ENCODE data around the gene KIAA0825. TPM values are rescaled to one million over a fixed set of nuclear protein-coding genes. Genes with fewer than 3 reads are reported as not detected.

KIAA0825 gene
- total RNA-seq, 1 donor from 2014 or later = 1.5 TPM

DNA sequence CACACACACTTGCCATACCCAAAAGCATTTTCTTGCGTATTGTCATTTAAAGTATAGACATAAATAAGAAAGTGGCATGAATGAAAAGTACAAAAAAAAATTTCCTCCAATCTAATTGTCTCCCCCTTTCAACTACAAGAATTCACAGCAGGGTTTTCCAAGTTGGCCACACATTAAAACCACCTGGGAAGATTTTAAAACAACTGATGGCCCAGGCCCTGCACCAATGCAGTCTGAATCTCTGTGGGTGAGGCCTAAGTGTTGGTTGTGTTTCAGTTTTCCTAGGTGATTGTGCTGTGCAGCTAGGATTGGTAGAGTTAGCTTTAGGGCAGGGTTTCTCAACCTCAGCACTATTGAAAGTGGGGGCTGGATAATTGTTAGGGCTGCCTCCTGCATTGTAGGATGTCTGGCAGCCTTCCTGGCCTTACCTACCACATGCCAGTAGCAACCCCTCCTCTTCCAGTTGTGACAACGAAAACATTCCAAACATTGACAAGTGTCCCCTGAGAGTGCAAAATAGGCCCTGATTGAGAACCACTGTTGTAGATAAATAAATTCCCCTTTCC lies 337.1 kb downstream of the KIAA0825 start:
- intact Hi-C loops (cut with DNase I) = no loop called here

DNA sequence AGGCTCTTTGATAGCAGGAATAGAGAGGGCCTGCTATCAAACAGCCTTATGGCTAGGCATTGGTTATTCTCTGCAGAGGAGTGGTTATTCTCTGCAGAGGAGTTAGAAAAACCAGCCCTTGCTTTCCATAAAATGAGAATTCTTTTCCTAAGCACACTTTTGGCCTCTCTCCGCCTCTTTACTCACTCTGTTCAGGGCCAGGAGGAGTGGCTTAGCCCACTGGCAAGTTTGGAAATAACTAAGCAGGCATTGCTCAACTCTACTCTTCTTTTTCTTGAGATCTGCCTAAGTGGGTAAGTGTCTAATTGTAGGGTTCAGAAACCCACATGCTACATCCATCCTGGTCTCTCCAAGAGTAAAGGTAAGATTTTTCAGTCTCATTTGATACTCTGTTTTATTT lies 341.7 kb downstream of the KIAA0825 start:
- DNase-seq (no peak), ATAC-seq (ENCODE audit: poor library complexity) (no peak)
- intact Hi-C loops (cut with DNase I) = no loop called here

More for the DNA sequence above, 337.1 kb downstream of the KIAA0825 start:
- DNase-seq = no peak
- no peak for ATAC-seq (ENCODE audit: poor library complexity)

DNA sequence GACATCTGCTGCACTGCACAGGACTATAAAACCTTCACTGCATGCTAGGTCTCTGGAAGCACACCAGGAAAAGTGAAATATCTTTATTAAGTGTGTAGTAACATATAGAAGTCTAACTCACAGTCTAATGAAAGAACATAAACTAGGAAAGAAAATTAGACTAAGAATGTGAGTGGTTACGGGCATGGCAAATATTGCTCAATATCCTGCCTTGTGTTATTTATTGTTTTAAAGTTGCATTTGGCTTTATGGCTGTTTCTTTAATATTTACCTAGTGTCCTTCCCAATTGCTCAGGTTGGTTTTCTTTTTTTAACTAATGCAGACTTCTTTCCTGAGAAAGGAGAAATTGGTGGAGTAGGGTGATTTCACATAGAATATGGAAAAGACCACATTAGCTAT lies 342.4 kb downstream of the KIAA0825 start:
- intact Hi-C loops (cut with DNase I) = no loop called here
- DNase-seq = no peak
- no peak for ATAC-seq (ENCODE audit: poor library complexity)

DNA sequence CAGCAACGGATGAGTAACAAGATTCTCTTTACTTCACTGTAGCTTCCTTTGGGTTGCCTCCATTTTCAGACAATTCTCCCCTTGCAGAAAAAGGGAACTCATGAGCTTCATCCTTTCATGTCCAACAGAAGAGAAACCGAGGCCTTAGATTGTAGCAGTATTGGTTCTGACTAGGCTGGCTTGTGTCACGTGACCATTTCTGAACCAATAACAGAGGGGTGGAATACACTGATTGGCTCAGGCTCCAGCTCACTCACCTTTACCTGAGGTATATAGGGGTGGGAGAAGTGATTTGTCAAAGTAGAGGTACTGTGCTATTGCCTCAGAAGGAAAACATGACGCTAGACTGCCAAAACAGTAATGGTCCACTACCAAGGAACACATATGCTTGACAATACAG lies 343.7 kb downstream of the KIAA0825 start:
- intact Hi-C loops (cut with DNase I) = no loop called here
- DNase-seq (no peak), ATAC-seq (ENCODE audit: poor library complexity) (no peak)

GRCh38 chr5:94268226-94268625 lies 350.2 kb downstream of the KIAA0825 start:
- DNase-seq (no peak), ATAC-seq (ENCODE audit: poor library complexity) (no peak)
- intact Hi-C loops (cut with DNase I) = no loop called here

DNA sequence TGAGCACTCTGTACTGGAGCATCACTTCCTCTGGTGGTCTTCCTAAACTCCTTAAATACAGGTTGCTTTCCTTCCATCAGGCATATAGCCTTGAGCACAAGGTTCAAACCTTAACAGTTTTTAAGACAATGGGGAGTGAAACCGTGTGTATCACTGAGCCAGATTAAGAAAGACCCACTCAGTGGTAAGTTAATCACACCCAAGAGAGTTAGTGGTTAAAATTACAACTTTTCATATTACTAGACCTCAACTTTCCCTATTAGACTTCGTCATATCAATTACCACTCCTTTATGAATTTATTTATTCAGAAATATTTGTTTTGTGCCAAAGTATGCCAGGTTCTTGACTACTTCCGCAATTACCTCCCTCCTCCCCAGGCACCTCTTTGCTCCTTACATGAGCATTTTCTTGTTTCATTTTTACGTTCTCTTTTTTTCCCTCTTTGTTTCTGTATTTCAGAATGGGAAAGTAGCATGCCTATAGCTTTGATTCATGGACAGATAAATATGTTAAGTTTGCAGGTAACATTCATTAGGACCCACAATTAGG lies 351.0 kb downstream of the KIAA0825 start:
- no peak for ATAC-seq (ENCODE audit: poor library complexity)
- intact Hi-C loops (cut with DNase I) = no loop called here
- DNase-seq = no peak

- DNase-seq (no peak), ATAC-seq (ENCODE audit: poor library complexity) (no peak)
- intact Hi-C loops (cut with DNase I) = no loop called here
These were observed 352.2 kb downstream of the KIAA0825 start for GRCh38 chr5:94266170-94266569.

DNA sequence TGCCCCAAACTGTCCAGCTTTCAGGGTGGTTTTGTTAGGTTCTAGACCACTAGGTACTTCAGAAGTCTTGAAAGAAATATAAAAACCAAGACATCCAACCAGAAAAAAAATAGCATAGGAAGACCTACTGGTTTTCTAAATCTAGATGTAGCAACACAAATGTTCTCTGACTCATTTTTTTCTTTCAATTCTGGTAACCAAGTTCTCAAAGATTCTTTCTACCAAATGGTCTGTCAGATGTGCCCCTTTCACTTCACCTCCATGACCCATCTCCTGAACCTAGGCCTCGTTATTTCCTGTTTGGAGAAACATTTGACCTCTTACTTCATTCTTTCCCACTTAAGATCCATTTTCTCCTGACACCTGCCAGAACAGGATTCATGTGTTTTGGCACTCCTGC lies 355.3 kb downstream of the KIAA0825 start:
- ATAC-seq (ENCODE audit: poor library complexity) (no peak), DNase-seq (no peak)
- intact Hi-C loops (cut with DNase I) = no loop called here

- DNase-seq = no peak
- ATAC-seq (ENCODE audit: poor library complexity) = no peak
- intact Hi-C loops (cut with DNase I) = no loop called here
These were observed 358.3 kb downstream of the KIAA0825 start for GRCh38 chr5:94260096-94260495.

- ATAC-seq (ENCODE audit: poor library complexity) (no peak), DNase-seq (no peak)
- intact Hi-C loops (cut with DNase I) = no loop called here
These were observed 364.2 kb downstream of the KIAA0825 start for GRCh38 chr5:94254214-94254613.

DNA sequence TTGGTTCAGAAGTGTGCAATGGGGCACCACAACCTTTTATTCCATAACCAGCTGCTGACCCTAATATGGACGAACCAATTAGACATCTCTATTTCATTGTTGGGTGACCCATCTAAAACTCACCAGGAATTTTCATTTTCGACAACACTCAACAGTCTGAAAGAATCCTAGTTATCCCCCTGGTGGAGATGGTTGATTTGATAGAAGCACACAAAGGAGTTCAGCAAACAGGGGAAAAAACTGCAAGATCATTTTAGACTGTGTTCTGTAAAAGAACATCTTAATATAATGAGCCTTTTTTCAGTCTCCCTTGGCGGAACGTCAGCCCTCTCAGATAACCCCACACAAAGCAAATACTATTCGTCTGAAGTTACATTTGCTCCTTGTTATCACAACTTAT lies 367.4 kb downstream of the KIAA0825 start:
- ATAC-seq (ENCODE audit: poor library complexity) = no peak
- intact Hi-C loops (cut with DNase I) = no loop called here
- DNase-seq = no peak

- intact Hi-C loops (cut with DNase I) = no loop called here
- DNase-seq = no peak
- no peak for ATAC-seq (ENCODE audit: poor library complexity)
These were observed 369.0 kb downstream of the KIAA0825 start for GRCh38 chr5:94249430-94249829.

- intact Hi-C loops (cut with DNase I) = no loop called here
These were observed 370.1 kb downstream of the KIAA0825 start for GRCh38 chr5:94248175-94248875.

DNA sequence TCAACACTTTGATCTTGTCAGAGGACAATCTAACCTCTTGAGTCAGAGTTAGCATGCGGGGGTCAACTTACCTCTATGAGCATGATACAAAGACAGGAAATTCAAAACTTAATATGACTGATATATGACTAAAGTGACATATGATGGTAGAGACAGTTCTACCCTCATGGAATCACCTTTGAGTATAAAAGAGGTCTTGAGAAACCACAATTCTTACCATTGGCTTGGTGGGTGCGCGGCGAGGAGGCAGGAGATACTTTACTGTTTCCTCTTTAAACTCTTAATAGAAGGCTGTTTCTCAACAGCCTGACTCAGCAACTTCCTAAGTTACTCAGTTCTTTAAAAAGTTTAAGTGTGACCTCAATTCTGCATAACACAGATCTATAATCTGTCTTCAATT lies 372.8 kb downstream of the KIAA0825 start:
- DNase-seq (peak; percentile 34), ATAC-seq (ENCODE audit: poor library complexity) (no peak)
- intact Hi-C loops (cut with DNase I) = no loop called here

More at GRCh38 chr5:94248175-94248875, 370.1 kb downstream of the KIAA0825 start:
- DNase-seq (no peak), ATAC-seq (ENCODE audit: poor library complexity) (no peak)

- ATAC-seq (ENCODE audit: poor library complexity) (no peak), DNase-seq (no peak)
- intact Hi-C loops (cut with DNase I) = no loop called here
These were observed 373.5 kb downstream of the KIAA0825 start for GRCh38 chr5:94244921-94245320.

GRCh38 chr5:94243612-94244011 lies 374.8 kb downstream of the KIAA0825 start:
- ATAC-seq (ENCODE audit: poor library complexity) = no peak
- no peak for DNase-seq
- intact Hi-C loops (cut with DNase I) = no loop called here

DNA sequence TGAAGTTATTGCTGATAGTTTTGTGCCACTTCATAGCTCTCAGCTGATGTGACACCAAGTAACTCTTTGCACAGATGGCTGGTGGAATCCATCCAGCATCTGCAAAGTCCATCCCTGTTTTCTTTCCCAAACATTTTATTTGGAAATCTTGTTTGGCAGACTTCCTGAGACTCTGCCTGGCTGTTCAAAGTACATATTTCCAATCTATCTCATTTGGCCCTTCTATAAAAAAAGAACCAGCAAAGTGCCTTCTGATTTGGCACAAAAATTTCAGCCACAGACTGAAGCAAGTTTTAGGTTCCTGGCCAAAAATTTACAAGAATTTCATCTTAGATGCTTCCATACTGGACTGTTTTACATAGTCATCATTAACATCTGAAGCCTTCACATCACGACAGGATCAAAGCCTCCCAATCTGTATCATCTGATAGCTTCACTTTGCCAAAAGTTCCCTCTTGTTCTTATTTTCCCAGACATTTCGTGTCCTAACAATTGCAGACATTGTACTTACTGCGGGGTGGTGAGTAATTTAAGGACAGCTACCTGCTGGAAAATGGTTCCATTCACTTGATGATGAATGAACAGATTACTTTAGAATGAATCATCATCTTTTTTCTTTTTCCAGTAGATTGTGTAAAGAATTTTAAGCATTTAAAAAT lies 377.3 kb downstream of the KIAA0825 start:
- ATAC-seq (ENCODE audit: poor library complexity) (peak; percentile 55), DNase-seq (no peak)
- intact Hi-C loops (cut with DNase I) = no loop called here

- ATAC-seq (ENCODE audit: poor library complexity) = no peak
- intact Hi-C loops (cut with DNase I) = no loop called here
- DNase-seq = no peak
These were observed 377.8 kb downstream of the KIAA0825 start for GRCh38 chr5:94240596-94240992.

DNA sequence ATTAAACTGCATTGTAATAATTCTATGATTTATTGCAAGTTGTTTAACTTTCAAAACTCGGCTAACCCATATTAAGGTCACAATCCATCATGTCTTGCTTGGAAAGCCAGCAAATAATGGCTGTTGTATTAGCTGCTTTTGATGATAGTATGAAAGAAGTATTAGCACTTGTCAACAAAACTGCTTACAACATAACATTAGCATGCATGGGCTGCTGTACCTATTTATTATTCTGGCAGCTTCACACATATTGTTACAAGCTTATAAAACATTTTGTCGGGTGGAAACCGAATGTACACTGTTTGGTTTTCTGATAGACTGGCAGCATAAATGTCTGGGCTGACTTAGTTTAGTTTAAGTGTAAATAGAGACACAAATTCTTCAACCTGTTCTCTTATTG lies 378.3 kb downstream of the KIAA0825 start:
- ATAC-seq (ENCODE audit: poor library complexity) = no peak
- DNase-seq = no peak
- intact Hi-C loops (cut with DNase I) = no loop called here

GRCh38 chr5:94239266-94239665 lies 379.1 kb downstream of the KIAA0825 start:
- no peak for DNase-seq
- intact Hi-C loops (cut with DNase I) = no loop called here
- ATAC-seq (ENCODE audit: poor library complexity) = no peak
